Activated naive CD8-positive, alpha-beta T cell treated with anti-CD3 and anti-CD28 coated beads, Interleukin-2, amount 50 U/mL, for 16 hours (primary cell): Measurements from ENCODE around the gene MMP14.
A peak's percentile ranks its signal among the peaks of the same experiment; 100 is the strongest.
"Not testable (repeated sequence)": the region's sequence is repeated elsewhere in the genome, so short reads cannot be mapped to it uniquely, and the experiment has no call there.

Source experiments
- DNase-seq: peaks from one replicate; pipeline ENCODE4 v3.0.0-alpha.2; 2020; ENCODE audit warnings: low read depth, low spot score

Gene MMP14

GRCh38 chr14:22841769-22842168 is 5.4 kb downstream of the MMP14 start:
- DNase-seq: no peak

DNA sequence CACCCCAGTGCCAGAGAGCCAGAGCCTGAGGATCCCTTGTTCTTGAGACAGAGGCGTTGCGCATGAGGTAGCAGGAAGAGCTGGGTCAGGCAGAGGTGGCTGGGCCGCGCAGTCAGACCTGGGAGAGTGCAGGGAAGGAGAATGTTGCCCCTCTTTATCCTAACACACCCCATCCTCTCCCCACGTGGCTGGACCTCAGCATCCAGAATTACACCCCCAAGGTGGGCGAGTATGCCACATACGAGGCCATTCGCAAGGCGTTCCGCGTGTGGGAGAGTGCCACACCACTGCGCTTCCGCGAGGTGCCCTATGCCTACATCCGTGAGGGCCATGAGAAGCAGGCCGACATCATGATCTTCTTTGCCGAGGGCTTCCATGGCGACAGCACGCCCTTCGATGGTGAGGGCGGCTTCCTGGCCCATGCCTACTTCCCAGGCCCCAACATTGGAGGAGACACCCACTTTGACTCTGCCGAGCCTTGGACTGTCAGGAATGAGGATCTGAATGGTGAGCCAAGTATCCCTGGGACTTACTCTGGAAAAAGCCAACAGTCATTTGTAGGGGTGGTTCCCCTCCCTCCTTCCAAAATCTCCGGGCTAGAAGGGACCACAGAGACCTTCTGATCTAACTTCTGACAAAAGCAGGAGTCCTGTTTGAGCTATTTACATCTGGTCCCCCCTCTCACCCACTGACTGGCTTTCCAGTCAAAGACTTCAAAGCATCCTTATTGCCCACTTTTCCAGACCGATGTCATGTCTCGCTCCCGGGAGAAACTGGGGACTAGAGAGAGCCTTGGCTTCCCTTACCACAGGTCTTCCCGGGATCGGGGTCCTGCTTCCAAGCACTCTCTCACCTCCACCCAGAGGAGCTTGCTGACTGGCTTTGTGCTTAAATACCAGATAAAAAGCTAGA is 6.1 kb downstream of the MMP14 start:
- DNase-seq: no peak

DNA sequence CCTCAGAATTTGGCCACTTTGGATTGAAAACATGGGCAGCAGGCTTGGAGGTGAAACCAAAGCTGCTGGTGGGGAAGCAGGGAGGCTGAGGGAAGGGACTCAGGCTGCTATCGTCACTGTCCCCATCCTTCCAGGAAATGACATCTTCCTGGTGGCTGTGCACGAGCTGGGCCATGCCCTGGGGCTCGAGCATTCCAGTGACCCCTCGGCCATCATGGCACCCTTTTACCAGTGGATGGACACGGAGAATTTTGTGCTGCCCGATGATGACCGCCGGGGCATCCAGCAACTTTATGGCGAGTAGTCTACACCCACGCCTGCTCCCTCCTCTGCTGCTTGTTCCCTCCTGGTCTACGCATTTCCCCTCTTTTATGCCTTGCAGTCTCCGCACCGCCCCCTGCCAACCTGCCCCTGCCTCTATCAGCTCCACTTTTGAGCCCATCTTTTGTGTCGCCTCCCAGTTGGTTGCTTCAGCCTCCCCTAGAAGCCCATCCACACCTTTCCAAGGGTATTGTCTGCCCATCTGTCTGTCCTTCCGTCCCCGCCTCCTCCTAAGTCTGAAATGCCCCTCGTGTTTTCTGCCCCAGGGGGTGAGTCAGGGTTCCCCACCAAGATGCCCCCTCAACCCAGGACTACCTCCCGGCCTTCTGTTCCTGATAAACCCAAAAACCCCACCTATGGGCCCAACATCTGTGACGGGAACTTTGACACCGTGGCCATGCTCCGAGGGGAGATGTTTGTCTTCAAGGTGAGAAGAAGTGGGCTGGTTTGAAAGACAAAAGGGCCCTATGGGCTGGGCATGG is 6.9 kb downstream of the MMP14 start:
- DNase-seq: no peak

DNA sequence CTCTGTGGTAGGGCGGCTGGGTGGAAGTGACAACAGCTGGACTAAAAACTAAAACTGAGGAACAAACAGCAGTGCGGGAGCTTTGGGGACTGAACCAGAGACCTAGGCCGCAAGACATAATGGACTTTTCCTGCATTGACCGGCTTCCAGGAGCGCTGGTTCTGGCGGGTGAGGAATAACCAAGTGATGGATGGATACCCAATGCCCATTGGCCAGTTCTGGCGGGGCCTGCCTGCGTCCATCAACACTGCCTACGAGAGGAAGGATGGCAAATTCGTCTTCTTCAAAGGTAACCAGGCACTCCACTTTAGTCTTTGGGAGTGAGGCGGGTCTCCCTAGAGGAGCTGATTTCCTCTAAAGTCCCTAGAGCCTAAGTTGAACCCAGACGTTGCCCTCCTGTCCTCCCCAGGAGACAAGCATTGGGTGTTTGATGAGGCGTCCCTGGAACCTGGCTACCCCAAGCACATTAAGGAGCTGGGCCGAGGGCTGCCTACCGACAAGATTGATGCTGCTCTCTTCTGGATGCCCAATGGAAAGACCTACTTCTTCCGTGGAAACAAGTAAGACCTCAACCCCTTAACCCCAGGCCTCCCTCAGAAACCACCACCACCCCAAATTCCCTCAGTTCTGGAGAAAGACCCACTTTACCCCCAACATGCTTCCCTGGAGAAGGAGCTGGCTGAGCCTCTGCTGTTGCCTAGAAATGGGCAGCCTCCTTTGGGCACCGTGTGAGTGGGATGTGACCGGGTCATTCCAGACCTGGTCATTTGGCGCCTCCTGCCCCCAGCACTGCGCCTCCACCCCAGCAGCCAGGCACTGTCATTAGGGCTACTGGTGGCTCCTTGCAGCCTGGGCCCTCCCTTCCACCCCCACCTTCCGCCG is 8.1 kb downstream of the MMP14 start:
- DNase-seq: no peak

GRCh38 chr14:22845103-22845394 is 8.7 kb downstream of the MMP14 start:
- DNase-seq: no peak

DNA sequence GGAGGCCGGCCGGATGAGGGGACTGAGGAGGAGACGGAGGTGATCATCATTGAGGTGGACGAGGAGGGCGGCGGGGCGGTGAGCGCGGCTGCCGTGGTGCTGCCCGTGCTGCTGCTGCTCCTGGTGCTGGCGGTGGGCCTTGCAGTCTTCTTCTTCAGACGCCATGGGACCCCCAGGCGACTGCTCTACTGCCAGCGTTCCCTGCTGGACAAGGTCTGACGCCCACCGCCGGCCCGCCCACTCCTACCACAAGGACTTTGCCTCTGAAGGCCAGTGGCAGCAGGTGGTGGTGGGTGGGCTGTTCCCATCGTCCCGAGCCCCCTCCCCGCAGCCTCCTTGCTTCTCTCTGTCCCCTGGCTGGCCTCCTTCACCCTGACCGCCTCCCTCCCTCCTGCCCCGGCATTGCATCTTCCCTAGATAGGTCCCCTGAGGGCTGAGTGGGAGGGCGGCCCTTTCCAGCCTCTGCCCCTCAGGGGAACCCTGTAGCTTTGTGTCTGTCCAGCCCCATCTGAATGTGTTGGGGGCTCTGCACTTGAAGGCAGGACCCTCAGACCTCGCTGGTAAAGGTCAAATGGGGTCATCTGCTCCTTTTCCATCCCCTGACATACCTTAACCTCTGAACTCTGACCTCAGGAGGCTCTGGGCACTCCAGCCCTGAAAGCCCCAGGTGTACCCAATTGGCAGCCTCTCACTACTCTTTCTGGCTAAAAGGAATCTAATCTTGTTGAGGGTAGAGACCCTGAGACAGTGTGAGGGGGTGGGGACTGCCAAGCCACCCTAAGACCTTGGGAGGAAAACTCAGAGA is 9.6 kb downstream of the MMP14 start:
- DNase-seq: no peak

DNA sequence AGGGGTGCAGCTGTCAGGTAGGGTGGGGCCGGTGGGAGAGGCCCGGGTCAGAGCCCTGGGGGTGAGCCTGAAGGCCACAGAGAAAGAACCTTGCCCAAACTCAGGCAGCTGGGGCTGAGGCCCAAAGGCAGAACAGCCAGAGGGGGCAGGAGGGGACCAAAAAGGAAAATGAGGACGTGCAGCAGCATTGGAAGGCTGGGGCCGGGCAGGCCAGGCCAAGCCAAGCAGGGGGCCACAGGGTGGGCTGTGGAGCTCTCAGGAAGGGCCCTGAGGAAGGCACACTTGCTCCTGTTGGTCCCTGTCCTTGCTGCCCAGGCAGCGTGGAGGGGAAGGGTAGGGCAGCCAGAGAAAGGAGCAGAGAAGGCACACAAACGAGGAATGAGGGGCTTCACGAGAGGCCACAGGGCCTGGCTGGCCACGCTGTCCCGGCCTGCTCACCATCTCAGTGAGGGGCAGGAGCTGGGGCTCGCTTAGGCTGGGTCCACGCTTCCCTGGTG is 10.5 kb downstream of the MMP14 start:
- DNase-seq: no peak

DNA sequence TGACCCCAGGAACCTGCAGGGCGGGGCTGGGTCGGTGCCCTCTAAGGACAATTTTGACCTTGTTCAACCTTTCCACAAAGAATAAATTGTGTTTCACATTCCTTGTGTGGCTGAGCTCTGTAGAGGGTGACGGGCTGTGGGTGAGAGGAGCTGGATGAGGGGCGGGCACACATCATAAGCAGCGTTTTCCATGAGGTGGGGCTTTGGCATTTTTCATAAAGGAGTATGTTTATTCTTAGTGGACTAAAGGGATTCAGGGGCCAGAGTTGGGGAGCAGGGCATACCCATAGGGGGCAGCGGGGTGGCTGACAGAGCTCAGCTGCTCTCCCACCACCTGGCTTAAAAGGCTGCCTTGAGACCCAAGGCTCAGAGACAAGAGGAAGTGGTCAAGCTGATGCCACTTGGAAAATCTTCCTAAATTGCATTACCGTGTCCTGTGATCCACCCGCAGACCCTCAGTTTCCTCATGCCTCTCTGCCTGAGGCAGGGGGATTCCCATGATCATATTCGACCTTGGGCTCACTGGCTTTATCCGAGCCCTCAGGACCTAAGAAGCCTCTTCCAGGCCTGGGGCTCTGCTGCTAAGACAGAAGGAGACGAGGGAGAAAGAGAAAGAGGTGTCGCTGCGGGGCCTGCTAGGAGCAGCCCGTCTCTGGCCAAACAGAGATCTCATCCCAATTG is 11.4 kb downstream of the MMP14 start:
- DNase-seq: no peak

- no peak for DNase-seq
These were observed 12.2 kb downstream of the MMP14 start for GRCh38 chr14:22848351-22849164.

- no peak for DNase-seq
These were observed 12.9 kb downstream of the MMP14 start for GRCh38 chr14:22849212-22849819.

GRCh38 chr14:22850944-22851764 is 14.8 kb downstream of the MMP14 start:
- DNase-seq: no peak

DNA sequence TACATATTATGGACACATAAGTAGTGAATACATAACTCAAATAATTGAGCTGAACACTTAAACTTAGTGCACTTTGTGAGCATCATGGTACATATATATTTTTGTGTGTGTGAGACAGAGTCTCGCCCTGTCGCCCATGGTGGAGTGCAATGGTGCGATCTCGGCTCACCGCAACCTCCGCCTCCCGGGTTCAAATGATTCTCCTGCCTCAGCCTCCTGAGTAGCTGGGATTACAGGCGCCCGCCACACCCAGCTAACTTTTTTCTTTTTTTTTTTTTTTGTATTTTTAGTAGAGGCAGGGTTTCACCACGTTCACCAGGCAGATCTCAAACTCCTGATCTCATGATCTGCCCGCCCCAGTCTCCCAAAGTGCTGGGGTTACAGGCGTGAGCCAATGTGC is 15.8 kb downstream of the MMP14 start:
- not testable (repeated sequence) for DNase-seq

DNA sequence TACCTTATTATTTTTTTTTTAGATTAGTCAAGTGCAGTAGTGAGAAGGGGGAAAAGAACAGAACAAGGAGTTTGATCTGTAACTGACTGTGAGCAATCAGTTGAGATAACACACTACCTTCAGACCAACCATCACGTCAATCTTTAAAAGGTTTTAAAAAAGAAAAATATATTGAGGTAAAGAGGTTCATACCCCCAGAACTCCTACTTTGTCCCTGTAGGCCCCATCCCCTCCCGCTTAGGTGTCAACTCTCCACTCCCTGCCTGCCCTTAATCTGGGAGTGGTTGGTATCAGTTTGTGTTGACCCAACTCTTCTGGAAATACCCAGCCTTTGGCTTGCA is 16.2 kb downstream of the MMP14 start:
- no peak for DNase-seq

DNA sequence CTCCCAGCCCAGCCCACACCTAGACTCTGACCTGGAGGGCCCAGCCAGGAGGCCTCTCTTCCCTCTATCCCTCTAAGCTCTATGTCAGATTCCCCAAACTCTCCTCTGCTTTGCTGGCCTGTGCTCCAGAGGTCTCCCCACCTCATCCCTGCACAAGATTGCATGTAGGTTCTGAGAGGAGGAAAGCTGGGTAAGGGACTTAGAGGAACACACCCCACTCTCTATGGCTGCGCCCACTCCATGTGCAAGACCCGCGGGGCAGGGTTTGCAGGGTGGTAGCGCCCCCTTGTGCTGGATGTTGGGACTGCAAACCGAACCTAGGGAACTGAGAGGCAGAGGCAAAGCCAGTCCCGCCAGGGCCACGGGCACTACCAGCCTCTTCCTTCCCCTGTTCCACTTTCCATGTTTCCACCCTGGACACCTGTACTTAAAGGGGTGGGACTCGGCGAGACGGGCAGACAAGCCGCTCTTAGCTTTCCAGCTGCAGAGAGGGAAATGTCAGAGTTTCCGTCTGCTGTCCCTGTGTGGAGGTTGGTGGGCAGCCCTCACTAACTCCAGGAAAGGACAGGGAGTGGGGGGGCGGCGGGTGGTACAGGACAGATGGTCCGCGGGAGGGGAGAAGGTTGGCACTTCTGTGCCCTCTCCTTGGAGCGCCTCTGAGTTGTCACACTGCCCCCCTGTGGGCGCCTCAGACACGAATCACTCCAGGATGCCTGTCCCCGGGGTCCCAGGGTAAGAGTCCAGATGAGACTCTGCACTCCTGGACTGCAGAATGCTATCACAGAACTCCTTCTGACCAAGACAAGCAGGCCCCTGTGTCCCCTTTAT is 16.8 kb downstream of the MMP14 start:
- peak; percentile 88 for DNase-seq

GRCh38 chr14:22854296-22854695 is 17.9 kb downstream of the MMP14 start:
- not testable (repeated sequence) for DNase-seq

DNA sequence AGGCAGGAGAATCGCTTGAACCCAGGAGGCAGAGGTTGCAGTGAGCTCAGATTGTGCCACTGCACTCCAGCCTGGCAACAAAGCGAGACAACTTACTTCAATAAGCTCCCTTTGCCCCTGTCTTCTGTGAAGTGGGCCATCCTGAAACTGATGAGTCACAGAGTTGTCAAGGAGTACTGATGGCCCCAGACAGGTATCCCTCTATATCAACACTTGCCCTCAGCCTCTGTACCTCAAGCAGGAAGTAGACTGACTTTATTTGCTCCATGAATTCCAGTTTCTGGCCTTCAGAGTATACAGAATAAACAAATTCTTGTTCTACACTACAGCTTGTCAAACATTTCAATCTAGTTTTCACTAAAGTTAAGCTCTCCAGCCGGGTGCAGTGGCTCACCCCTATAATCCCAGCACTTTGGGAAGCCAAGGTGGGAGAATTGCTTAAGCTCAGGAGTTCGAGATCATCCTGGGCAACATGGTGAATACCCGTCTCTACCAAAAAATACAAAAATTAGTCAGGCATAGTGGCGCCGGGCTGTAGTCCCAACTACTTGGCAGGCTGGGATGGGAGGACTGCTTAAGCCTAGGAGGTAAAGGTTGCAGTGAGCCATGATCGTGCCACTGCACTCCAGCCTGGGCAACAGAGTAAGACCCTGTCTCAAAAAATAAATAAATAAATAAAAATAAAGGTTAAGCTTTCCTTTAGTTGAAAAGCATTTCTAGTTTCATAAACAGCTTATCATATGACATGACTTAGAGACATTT is 18.8 kb downstream of the MMP14 start:
- no peak for DNase-seq

DNA sequence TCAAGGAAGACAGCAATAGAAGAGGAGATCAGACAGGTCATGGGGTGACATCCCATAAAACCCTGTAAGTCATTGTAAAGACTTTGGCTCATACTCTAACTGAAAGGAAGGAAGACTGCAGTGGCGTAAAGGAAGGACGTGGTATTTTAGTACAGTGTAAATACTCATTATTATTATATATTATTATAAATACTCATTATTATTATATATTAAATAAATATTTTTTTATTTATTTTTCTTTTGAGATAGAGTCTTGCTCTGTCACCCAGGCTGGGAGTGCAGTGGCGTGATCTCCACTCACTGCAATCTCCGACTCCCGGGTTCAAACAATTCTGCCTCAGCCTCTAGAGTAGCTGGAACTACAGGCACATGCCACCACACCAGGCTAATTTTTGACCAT is 20.0 kb downstream of the MMP14 start:
- no peak for DNase-seq
